Loucy (cell line): ENCODE results near the gene PARD6G.

Experiments used
- EZH2phosphoT487 ChIP-seq: fragments of 200-600 bp; IDR thresholded peaks from 2 replicates; pipeline ENCODE4 v1.6.1; 2018; ENCODE audit warnings: antibody characterized with exemption, mild to moderate bottlenecking, moderate library complexity, borderline replicate concordance
- TF ChIP-seq, protein P1 (sequence below): fragments of 200-600 bp; sonication (generic); conservative IDR thresholded peaks from 2 replicates; pipeline ENCODE4 v1.5.1; 2014; ENCODE audit warnings: mild to moderate bottlenecking, antibody characterized with exemption, low read length

DNA sequence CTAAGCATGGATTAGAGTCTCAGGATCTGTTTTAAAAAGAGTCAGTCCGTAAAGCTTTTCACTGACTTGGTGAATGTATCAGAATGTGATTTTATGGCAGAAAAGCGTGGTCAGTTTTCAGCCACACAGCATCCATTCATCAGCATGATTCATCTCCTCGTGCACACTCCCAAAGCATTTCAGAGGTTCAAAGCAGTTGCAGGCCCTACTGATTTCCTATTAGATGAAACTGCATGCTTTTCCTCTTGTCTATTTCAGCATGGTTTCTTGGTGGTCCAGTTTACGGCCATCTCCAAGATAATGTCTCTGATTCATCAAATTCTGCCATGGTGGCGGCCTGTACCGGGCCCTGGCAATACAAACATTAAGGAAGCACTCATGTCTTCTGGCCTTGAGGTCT, 4.8 kb upstream of the PARD6G start:
- TF ChIP-seq, protein P1, sequence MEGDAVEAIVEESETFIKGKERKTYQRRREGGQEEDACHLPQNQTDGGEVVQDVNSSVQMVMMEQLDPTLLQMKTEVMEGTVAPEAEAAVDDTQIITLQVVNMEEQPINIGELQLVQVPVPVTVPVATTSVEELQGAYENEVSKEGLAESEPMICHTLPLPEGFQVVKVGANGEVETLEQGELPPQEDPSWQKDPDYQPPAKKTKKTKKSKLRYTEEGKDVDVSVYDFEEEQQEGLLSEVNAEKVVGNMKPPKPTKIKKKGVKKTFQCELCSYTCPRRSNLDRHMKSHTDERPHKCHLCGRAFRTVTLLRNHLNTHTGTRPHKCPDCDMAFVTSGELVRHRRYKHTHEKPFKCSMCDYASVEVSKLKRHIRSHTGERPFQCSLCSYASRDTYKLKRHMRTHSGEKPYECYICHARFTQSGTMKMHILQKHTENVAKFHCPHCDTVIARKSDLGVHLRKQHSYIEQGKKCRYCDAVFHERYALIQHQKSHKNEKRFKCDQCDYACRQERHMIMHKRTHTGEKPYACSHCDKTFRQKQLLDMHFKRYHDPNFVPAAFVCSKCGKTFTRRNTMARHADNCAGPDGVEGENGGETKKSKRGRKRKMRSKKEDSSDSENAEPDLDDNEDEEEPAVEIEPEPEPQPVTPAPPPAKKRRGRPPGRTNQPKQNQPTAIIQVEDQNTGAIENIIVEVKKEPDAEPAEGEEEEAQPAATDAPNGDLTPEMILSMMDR, result no peak
- TF ChIP-seq EZH2phosphoT487, result no peak
